Fibroblast of mammary gland (primary cell): ENCODE data around the gene KRT4.

Experiments used
- DNase-seq: peaks from one replicate; pipeline ENCODE4 v3.0.0-alpha.2; 2010; ENCODE audit warnings: low read depth
- H3K4me3 ChIP-seq: 2 replicates; pipeline ENCODE4 v1.5.1; 2011; ENCODE audit warnings: low read depth, mild to moderate bottlenecking, low read length, moderate library complexity; ENCODE audit not compliant: control insufficient read depth
- TF ChIP-seq, protein P1 (sequence below): conservative IDR thresholded peaks from 2 replicates; pipeline ENCODE4 v1.5.1; 2011; ENCODE audit warnings: low read depth, low read length, inconsistent platforms; ENCODE audit not compliant: control insufficient read depth, insufficient read depth

KRT4 gene

GRCh38 chr12:52817699-52818238, 3.9 kb upstream of the KRT4 start:
- no peak for DNase-seq
- TF ChIP-seq, protein P1, sequence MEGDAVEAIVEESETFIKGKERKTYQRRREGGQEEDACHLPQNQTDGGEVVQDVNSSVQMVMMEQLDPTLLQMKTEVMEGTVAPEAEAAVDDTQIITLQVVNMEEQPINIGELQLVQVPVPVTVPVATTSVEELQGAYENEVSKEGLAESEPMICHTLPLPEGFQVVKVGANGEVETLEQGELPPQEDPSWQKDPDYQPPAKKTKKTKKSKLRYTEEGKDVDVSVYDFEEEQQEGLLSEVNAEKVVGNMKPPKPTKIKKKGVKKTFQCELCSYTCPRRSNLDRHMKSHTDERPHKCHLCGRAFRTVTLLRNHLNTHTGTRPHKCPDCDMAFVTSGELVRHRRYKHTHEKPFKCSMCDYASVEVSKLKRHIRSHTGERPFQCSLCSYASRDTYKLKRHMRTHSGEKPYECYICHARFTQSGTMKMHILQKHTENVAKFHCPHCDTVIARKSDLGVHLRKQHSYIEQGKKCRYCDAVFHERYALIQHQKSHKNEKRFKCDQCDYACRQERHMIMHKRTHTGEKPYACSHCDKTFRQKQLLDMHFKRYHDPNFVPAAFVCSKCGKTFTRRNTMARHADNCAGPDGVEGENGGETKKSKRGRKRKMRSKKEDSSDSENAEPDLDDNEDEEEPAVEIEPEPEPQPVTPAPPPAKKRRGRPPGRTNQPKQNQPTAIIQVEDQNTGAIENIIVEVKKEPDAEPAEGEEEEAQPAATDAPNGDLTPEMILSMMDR = no peak
- H3K4me3 ChIP-seq = no peak overlapping the region

- DNase-seq = no peak
- TF ChIP-seq, protein P1 = no peak
- no peak overlapping the region for H3K4me3 ChIP-seq
Measured at GRCh38 chr12:52817003-52817698, 3.2 kb upstream of the KRT4 start.

DNA sequence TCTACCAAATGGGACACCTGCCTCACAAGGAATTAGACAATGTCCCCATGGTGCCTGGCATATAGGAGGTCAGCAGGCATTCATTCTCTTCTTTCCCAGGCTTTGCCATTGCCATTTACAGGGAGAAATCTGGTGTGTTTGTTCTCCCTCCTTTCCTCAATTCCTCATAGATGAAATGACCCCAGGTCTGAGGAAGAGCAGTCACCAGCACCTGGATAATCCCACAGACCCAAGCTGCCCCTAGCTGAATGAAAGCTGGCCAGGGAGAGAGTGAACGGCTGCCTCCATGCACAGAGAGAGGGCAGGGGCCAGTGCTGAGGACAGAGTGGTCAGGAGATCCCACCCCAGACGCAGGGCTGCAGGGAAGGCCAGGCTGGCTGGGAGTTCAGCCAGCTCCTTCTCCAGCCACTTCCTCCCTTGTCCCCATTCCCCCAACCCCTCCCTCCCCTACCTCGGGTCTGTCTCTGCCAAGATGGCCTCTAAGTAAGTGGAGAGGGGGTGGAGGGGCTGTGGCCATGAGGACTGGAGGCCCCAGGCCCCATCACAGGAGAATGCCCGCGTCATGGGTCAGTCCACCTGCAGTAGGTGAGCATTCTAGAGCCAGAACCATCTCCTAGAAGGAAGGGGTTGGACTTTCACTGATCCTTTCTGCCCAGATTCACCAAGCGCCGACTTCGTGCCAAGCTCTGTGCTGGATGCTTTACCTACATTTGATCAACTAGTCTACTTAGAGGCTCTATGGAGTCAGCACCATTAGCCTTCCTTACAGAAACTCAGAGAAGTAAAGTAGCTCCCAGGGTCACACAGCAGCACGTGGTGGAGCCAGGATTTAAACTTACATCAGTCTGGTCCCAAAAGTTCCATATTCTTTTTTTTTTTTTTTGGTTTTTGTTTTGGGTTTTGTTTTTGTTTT, 2.0 kb upstream of the KRT4 start:
- no peak overlapping the region for H3K4me3 ChIP-seq
- DNase-seq = no peak
- TF ChIP-seq, protein P1 = no peak

GRCh38 chr12:52815161-52815560, 1.2 kb upstream of the KRT4 start:
- DNase-seq = no peak
- TF ChIP-seq, protein P1 = no peak
- no peak overlapping the region for H3K4me3 ChIP-seq

DNA sequence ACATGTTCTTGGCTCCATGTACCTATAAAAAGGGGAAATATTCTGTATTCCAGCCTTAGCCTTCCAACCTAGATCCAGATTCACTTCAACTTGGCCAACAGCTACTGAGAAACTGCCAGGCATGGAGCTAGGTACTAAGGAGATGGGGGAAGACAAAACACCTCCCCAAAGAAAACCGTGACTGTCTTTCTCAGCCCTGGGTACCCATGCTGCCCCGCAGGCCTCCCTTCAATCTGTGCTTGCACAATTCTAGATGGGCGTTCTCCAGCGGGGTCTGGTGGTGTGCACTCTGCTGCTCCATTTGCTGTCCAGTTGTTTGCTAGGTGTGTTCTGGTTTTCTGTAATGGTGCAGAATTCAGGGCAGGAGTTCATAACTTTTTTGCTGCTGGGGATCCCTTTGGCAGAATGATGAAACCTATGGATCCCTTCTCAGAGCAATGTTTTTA, 817 bp upstream of the KRT4 start:
- H3K4me3 ChIP-seq = no peak overlapping the region
- no peak for DNase-seq
- TF ChIP-seq, protein P1 = no peak

DNA sequence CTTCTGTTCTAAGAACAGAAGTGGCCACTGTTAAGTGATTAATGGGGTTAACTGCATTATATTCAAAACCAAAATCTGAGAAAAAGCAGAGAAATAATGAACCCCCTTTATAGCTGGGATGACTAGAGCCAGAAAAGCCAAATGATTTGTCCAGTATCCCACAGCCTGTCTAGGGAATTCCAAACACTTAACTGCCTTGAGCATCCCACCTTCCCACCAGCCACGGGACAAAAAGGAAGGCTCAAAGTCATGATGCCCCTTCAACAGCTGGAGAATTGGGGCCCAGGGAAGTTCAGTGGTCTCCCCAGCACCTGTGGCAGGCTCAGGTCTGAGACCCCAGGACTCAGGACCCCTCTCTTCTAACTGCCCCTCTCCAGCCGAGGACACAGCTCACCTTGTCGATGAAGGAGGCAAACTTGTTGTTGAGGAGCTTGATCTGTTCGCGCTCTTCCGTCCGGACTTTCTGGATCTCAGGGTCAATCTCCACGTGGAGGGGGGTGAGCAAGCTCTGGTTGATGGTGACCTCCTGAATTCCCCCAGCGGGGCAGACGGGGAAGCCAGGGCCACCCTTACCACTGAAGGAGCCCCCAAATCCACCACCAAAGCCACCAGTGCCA, 605 bp downstream of the KRT4 start:
- H3K4me3 ChIP-seq = no peak overlapping the region
- no peak for DNase-seq
- TF ChIP-seq, protein P1 = no peak
